ENCODE results near the gene TMEM115. TPM values are rescaled to one million over a fixed set of nuclear protein-coding genes. Genes with fewer than 3 reads are reported as not detected.

TMEM115 gene
- total and polyA plus RNA-seq, 11 donors: 20.5 to 57.3 (median 28.9) TPM

DNA sequence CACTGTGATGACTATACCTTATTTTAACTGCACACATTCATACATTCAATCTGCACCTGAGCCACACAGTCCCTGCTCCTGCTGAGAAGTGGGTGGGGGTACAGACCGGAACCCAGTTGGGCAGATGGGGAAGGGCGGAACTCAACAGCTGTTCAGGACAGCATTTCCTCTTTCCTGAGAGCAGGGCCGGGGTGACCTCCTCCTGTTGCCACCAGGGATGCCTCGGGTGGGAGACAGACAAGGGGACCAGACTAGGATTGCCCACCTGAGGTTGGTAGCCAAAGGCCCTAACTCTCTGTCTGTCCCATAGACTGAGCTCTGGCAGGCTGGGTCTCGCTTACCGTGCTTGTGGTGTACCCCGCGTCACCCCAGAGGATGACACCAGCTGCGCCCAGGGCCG is 40.7 kb downstream of the TMEM115 start:
- ATAC-seq (no peak), DNase-seq (peak in 3 of 5 donors; percentile 15 to 56 (median 52))
- intact Hi-C loops (cut with DNase I): loop anchor here in 1 of 10 donors (2.0 kb wide), 1 partner anchor 14 kb away; no protein-coding TSS in a partner anchor
- Histone ChIP-seq H3K36me3 (peaks cover 0 to 59% (median 45%) of the 10 kb centered on the region in 9 donors), H3K27me3 (no peaks in the 10 kb centered on the region), H3K4me3 (peak overlapping the region in 9 of 12 donors; percentile 70 to 97 (median 88)), H3K9me3 (no peaks in the 10 kb centered on the region), H3K4me1 (peaks cover 5 to 65% (median 50%) of the 10 kb centered on the region in 12 donors), H3K27ac (peak overlapping the region in 10 of 12 donors; percentile 7 to 99 (median 85))
- WGBS, 4 donors: 59 to 76% (median 70%) methylated on average over 8 to 10 of the region's 10 CpGs
- no peak for TF ChIP-seq POLR2A (IDR thresholded peaks at IDR 0.05)
- TF ChIP-seq, protein P1, sequence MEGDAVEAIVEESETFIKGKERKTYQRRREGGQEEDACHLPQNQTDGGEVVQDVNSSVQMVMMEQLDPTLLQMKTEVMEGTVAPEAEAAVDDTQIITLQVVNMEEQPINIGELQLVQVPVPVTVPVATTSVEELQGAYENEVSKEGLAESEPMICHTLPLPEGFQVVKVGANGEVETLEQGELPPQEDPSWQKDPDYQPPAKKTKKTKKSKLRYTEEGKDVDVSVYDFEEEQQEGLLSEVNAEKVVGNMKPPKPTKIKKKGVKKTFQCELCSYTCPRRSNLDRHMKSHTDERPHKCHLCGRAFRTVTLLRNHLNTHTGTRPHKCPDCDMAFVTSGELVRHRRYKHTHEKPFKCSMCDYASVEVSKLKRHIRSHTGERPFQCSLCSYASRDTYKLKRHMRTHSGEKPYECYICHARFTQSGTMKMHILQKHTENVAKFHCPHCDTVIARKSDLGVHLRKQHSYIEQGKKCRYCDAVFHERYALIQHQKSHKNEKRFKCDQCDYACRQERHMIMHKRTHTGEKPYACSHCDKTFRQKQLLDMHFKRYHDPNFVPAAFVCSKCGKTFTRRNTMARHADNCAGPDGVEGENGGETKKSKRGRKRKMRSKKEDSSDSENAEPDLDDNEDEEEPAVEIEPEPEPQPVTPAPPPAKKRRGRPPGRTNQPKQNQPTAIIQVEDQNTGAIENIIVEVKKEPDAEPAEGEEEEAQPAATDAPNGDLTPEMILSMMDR (IDR thresholded peaks at IDR 0.05): no peak

DNA sequence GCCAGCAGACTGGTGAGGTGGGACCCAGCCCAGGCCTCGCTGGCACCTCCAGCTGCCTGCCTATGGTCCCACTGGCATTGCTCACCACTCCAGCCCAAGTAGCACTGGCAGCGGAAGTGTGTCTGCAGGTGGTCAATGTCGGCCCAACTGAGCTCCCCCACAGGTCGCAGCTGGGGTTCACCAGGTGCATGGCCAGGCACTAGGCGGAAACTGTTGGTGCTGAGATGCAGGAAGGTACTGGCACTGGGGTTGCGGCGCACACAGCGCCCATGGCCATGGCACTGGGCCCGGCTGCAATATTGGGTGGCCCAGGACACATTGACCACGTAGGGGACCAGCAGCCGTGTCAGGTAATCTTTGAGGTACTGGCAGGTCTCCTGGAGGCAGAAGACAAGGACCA is 41.2 kb downstream of the TMEM115 start:
- DNase-seq: peak in 1 of 5 donors; percentile 24
- 76 to 88% (median 84%) methylated on average over 10 to 11 of the region's 11 CpGs for WGBS, 4 donors
- no peak for ATAC-seq
- H3K9me3 ChIP-seq: no peaks in the 10 kb centered on the region
- intact Hi-C loops (cut with DNase I): loop anchor here in 1 of 10 donors (2.0 kb wide), 1 partner anchor 13 kb away; no protein-coding TSS in a partner anchor
- H3K27me3 ChIP-seq: no peaks in the 10 kb centered on the region
- H3K4me1 ChIP-seq: peaks cover 5 to 60% (median 50%) of the 10 kb centered on the region in 12 donors
- TF ChIP-seq POLR2A (IDR thresholded peaks at IDR 0.05): no peak
- TF ChIP-seq, protein P1 (IDR thresholded peaks at IDR 0.05): no peak
- H3K27ac ChIP-seq: peak overlapping the region in 10 of 12 donors; percentile 7 to 99 (median 64)
- peak overlapping the region in 8 of 12 donors; percentile 70 to 97 (median 90) for H3K4me3 ChIP-seq
- H3K36me3 ChIP-seq: peaks cover 0 to 59% (median 45%) of the 10 kb centered on the region in 9 donors

DNA sequence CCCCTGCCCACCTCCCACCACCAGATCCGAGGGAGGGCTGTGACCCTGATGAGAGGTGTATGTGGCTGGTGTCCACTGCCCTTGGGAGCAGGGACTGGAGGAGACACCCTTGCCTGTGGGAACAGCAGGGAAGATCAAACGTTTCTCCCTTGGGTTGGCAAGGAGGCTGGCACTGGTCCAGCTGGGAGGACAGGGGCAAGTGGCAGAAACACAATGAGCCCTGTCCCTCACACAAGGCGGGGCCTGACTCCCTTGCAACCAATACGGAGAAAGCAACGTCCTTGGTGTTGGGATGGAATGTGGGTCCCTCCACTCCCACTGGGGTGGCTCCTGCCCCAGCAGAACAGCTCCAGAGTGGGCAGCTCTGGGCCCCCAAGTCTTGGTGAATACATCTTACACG is 42.0 kb downstream of the TMEM115 start:
- 39 to 59% (median 58%) methylated on average over 4 to 6 of the region's 6 CpGs for WGBS, 4 donors
- H3K27me3 ChIP-seq: no peaks in the 10 kb centered on the region
- peak overlapping the region in 5 of 12 donors; percentile 70 to 97 (median 88) for H3K4me3 ChIP-seq
- TF ChIP-seq, protein P1 (IDR thresholded peaks at IDR 0.05): no peak
- TF ChIP-seq POLR2A (IDR thresholded peaks at IDR 0.05): no peak
- peak in 4 of 5 donors; percentile 14 to 63 (median 34) for DNase-seq
- no peak for ATAC-seq
- peak overlapping the region in 11 of 12 donors; percentile 12 to 99 (median 39) for H3K27ac ChIP-seq
- H3K4me1 ChIP-seq: peaks cover 5 to 52% (median 43%) of the 10 kb centered on the region in 12 donors
- H3K36me3 ChIP-seq: peaks cover 0 to 59% (median 45%) of the 10 kb centered on the region in 9 donors
- intact Hi-C loops (cut with DNase I): no loop called here
- H3K9me3 ChIP-seq: no peaks in the 10 kb centered on the region

DNA sequence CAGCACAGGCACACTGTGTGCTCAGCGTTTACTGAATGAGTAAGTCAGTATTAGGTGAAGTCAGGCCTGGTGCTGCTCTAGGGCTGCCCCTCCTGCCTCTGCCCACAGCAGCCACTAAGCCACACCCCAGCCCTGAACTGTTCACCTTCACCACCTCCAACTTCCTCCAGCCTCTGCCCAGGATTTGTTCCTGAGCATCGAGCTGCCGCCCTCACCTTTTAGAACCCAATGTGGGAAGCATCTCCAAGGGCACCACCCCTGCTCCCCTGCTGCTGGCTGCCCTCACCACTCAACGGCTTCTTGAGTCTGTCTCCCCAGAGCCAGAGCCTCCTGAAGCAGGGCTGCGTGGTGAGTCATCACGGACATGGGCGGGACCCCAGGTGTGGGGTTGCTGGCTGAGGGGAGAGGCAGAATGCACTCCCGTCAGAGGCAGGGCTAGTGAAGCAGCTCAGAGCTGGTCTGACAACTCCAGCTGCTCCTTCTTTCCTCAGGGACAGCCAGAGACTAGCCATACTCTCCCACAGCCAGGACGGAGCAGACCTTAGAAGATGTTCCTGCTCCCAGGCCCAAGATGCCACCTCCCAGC is 42.6 kb downstream of the TMEM115 start:
- peak overlapping the region in 11 of 12 donors; percentile 5 to 99 (median 39) for H3K27ac ChIP-seq
- H3K4me3 ChIP-seq: peak overlapping the region in 2 of 12 donors; percentile 70 to 86
- ATAC-seq (peak in 1 of 4 donors; percentile 7), DNase-seq (peak in 1 of 5 donors; percentile 52)
- intact Hi-C loops (cut with DNase I): no loop called here
- H3K4me1 ChIP-seq: peaks cover 5 to 46% (median 40%) of the 10 kb centered on the region in 12 donors
- WGBS, 4 donors: 64 to 75% (median 73%) methylated on average over 8 to 9 of the region's 9 CpGs
- peaks cover 0 to 59% (median 45%) of the 10 kb centered on the region in 9 donors for H3K36me3 ChIP-seq
- TF ChIP-seq, protein P1 (IDR thresholded peaks at IDR 0.05): no peak
- TF ChIP-seq POLR2A (IDR thresholded peaks at IDR 0.05): no peak
- H3K27me3 ChIP-seq: no peaks in the 10 kb centered on the region
- H3K9me3 ChIP-seq: no peaks in the 10 kb centered on the region

All from heart left ventricle (tissue), 16 donors.